NT2/D1 (cell line): ENCODE data around the gene MVD.
A peak's percentile ranks its signal among the peaks of the same experiment; 100 is the strongest.

ENCODE experiments used
- DNase-seq: peaks from one replicate; pipeline ENCODE4 v3.0.0-alpha.2; 2011; ENCODE audit warnings: low read depth, low spot score
- H3K27me3 ChIP-seq: 2 replicates; pipeline ENCODE4 v1.6.0; 2011; ENCODE audit warnings: mild to moderate bottlenecking; ENCODE audit not compliant: insufficient read length, insufficient read depth
- H3K36me3 ChIP-seq: 2 replicates; pipeline ENCODE4 v1.6.1; 2011; ENCODE audit warnings: mild to moderate bottlenecking, low read length, mixed read lengths; ENCODE audit not compliant: insufficient read depth, insufficient read length
- H3K4me1 ChIP-seq: 2 replicates; pipeline ENCODE4 v1.5.1; 2011; ENCODE audit not compliant: insufficient read depth, insufficient read length
- H3K4me3 ChIP-seq: 2 replicates; pipeline ENCODE4 v1.5.1; 2011; ENCODE audit warnings: low read depth; ENCODE audit not compliant: insufficient read length
- H3K9ac ChIP-seq: 2 replicates; pipeline ENCODE4 v1.6.0; 2011; ENCODE audit warnings: low read depth; ENCODE audit not compliant: insufficient read length
- H3K9me3 ChIP-seq: 2 replicates; pipeline ENCODE4 v1.5.1; 2011; ENCODE audit warnings: mild to moderate bottlenecking, low read length; ENCODE audit not compliant: insufficient read depth
- SUZ12 ChIP-seq: IDR thresholded peaks from 2 replicates; pipeline ENCODE4 v1.6.1; 2011; ENCODE audit not compliant: insufficient read length, insufficient read depth; ENCODE audit errors: extremely low read depth
- YY1 ChIP-seq: IDR thresholded peaks from 2 replicates; pipeline ENCODE4 v1.6.1; 2011; ENCODE audit not compliant: insufficient read length, insufficient read depth
- ZNF274 ChIP-seq: IDR thresholded peaks from 2 replicates; pipeline ENCODE4 v1.6.1; 2011; ENCODE audit warnings: mild to moderate bottlenecking, low read depth, low read length

The MVD gene

DNA sequence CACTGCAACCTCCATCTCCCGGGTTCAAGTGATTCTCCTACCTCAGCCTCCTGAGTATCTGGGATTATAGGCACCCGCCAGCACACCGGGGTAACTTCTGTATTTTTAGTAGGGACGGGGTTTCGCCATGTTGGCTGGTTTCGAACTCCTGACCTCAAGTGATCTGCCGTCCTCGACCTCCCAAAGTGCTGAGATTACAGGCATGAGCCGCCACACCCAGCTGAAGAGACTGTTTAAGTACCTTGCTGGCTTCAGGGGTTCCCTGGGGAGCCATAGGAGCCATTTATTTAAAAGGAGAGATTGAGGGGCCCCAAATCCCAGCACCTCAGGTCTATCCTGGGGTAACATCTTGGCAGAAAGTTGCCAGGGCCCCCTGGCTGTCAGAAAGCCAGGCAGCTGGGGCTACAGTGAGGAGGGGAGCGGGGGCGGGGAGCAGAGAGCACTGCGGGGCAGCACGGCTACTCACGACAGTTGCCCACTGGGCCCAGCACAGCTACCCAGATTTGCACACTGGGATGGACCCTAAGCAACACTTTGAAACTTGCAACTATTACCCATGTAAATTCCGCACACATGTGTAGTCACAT, 21.8 kb upstream of the MVD start:
- Histone ChIP-seq H3K27me3 (peaks cover 50% of the 10 kb centered on the region), H3K9me3 (no peaks in the 10 kb centered on the region), H3K4me3 (no peak overlapping the region), H3K9ac (peak overlapping the region; percentile 79), H3K4me1 (peaks cover 37% of the 10 kb centered on the region), H3K36me3 (no peaks in the 10 kb centered on the region)
- TF ChIP-seq SUZ12 (no peak), YY1 (no peak), ZNF274 (no peak)
- DNase-seq, result no peak

DNA sequence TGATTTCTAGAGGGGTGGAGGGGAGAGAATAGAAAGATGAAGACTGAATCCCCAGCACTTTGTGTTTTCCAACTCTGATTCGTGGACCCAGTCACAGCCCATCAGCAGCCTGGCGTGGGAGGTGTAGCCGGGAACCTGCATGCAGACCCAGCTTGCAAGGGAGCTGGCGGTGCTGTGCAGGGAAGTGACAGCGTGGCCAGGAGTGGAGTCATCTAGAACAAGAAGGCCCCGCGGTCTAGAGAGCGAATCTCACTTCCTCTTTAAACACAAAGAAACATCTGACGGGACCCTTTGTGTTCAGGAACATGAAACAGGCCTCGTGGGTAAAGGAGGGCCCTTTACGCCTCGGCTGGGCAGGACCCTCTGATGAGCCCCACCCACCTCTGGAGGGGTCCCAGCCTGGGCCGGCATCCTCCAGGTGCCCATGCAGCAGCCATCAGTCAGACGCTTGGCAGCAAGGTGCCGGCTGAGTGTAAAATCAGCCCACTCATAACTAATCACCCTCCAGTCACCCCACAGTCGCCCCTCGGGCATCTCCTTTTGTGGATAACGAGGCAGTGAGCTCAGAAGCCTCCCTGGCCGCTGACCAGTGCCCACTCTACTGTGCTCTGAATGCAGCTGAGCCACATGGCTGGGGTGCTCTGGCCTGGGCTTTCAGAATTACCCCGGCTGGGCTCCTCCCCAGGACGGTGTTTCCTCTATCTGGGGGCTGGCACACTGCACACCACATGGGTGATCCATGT, 19.0 kb upstream of the MVD start:
- Histone ChIP-seq H3K27me3 (peaks cover 22% of the 10 kb centered on the region), H3K4me3 (no peak overlapping the region), H3K9ac (peak overlapping the region; percentile 32), H3K4me1 (peaks cover 34% of the 10 kb centered on the region), H3K36me3 (peaks cover 5% of the 10 kb centered on the region), H3K9me3 (no peaks in the 10 kb centered on the region)
- TF ChIP-seq SUZ12 (no peak), YY1 (no peak), ZNF274 (no peak)
- DNase-seq, result no peak

DNA sequence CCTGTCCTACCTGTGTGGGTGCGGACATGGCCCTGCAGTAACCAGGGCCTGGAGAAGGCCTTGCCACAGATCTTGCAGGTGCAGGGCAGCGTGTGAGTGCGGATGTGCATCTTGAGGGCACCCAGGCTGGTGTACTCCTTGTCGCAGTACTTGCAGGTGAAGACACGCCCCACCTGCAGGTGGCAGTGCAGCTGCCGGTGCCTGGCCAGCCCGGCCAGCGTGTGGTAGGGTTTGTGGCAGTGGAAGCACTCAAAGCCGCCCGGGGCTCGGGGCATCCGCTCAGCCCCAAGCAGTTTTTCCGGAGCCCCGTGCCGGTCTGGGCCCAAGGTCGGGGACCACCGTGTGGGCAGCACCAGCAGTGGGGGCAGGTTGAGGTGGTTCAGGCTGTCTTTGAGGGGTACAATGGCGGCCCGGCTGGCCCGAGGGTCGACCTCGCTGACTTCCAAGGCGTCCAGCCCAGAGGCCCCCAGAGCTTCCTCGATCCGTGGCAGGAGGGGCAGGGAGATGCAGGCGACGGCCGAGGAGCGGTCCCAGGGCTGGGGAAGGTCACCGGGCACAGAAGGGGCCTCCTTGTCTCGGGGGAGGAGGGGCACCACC, 18.3 kb upstream of the MVD start:
- peak overlapping the region; percentile 32 for H3K9ac ChIP-seq
- peaks cover 16% of the 10 kb centered on the region for H3K27me3 ChIP-seq
- no peak for TF ChIP-seq YY1
- no peak for TF ChIP-seq SUZ12
- no peak for TF ChIP-seq ZNF274
- peaks cover 30% of the 10 kb centered on the region for H3K4me1 ChIP-seq
- no peaks in the 10 kb centered on the region for H3K9me3 ChIP-seq
- H3K36me3 ChIP-seq, result peaks cover 12% of the 10 kb centered on the region
- no peak overlapping the region for H3K4me3 ChIP-seq
- DNase-seq, result no peak

DNA sequence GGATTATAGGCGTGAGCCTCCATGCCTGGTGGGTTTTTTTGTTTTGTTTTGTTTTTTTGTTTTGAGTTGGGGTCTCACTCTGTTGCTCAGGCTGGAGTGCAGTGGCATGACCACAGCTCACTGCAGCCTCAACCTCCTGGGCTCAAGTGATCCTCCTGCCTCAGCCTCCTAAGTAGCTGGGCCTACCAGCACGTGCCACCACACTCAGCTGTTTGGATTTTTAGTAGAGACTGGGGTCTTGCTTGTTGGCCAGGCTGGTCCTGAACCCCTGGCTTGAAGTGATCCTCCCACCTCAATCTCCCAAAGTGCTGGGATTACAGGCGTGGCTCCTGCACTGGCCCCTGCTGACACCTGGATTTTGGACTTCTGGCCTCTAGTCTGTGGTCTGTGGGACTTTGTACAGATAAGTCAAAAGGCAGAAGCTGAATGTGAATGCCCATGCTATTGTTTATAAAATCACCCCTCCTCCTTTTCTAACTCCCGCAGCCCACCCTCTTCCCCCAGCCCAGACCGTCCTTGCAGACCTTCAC, 17.7 kb upstream of the MVD start:
- peaks cover 17% of the 10 kb centered on the region for H3K36me3 ChIP-seq
- H3K9ac ChIP-seq, result no peak overlapping the region
- no peaks in the 10 kb centered on the region for H3K9me3 ChIP-seq
- peaks cover 10% of the 10 kb centered on the region for H3K27me3 ChIP-seq
- no peak overlapping the region for H3K4me3 ChIP-seq
- no peak for DNase-seq
- TF ChIP-seq ZNF274, result no peak
- TF ChIP-seq SUZ12, result no peak
- TF ChIP-seq YY1, result no peak
- peaks cover 30% of the 10 kb centered on the region for H3K4me1 ChIP-seq

DNA sequence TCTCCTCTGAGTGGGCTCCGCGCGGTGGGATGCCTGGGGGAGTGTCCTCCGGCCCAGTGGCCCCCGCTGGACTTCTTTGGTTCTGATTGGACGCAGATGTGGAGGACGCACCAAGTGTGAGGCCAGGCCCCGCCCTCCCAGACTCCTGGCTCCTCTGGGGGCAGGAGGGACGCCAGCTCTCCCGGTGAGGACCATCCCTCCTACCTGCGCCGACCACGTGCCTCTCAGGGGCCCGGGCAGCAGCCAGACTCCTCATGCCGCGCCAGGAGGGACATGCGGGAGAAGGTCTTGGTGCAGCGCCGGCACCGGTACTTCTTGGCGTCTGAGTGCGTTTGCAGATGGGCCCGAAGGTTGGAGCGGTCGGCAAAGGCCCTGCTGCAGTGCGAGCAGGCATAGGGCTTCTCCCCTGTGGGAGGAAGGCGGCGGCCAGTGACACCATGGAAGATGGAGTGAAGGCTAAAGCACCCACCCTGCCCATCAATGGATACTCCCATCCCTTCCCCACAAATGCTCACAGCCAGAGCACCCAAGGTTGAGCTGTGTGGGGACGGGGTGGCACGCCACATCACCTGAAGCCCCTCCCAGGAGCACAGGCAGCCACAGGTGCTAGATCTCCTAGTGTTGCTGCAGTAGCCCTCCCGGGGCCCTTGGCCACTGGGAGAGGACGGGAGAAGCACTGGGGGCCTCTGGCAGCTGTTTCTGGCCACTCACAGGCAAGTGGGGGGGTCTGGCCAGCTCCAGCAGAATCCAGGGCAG, 15.5 kb upstream of the MVD start:
- H3K36me3 ChIP-seq, result peaks cover 39% of the 10 kb centered on the region
- no peaks in the 10 kb centered on the region for H3K9me3 ChIP-seq
- H3K27me3 ChIP-seq, result no peaks in the 10 kb centered on the region
- H3K4me3 ChIP-seq, result no peak overlapping the region
- no peak overlapping the region for H3K9ac ChIP-seq
- peaks cover 20% of the 10 kb centered on the region for H3K4me1 ChIP-seq
- TF ChIP-seq YY1, result no peak
- no peak for TF ChIP-seq ZNF274
- TF ChIP-seq SUZ12, result no peak
- no peak for DNase-seq

DNA sequence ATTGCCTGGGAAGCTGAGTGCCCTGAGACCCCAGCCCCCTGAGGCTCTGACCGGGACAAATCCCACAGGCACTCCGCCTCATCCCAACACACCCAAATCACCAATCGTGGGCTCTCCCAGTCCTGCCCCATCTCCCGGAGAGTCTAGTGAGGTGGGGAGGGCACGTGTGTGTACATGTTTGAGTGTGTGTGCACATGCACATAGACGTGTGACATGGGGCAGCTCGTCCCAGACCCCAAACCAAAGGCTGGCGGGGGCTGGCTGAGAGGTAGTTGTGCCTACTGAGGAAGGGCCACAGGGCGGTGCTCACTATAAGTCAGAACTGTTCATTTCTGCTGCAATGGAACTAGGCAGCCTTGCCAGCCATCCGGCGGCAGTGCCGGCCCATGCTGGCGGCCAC, 14.8 kb upstream of the MVD start:
- no peak for TF ChIP-seq YY1
- TF ChIP-seq ZNF274, result no peak
- no peak for TF ChIP-seq SUZ12
- Histone ChIP-seq H3K9ac (no peak overlapping the region), H3K4me3 (no peak overlapping the region), H3K9me3 (no peaks in the 10 kb centered on the region), H3K36me3 (peaks cover 40% of the 10 kb centered on the region), H3K4me1 (peaks cover 23% of the 10 kb centered on the region), H3K27me3 (no peaks in the 10 kb centered on the region)
- no peak for DNase-seq
